Activated T-cell treated with anti-CD3 and anti-CD28 coated beads, Interleukin-2, amount 50 U/mL, for 24 hours (primary cell): ENCODE data around the gene GPATCH1.
"Not testable (repeated sequence)": the region's sequence is repeated elsewhere in the genome, so short reads cannot be mapped to it uniquely, and the experiment has no call there.

Experiments
- DNase-seq: peaks from one replicate; pipeline ENCODE4 v3.0.0-alpha.2; 2020
- H3K27ac Mint-ChIP-seq: 2 replicates; pipeline ENCODE4 v1.8.0; 2020; ENCODE audit warnings: mild to moderate bottlenecking, mixed read lengths
- H3K27me3 Mint-ChIP-seq: 2 replicates; pipeline ENCODE4 v1.8.0; 2020; ENCODE audit warnings: mixed read lengths
- H3K36me3 Mint-ChIP-seq: 2 replicates; pipeline ENCODE4 v1.8.0; 2020; ENCODE audit warnings: low read depth, mixed read lengths
- H3K4me1 Mint-ChIP-seq: 2 replicates; pipeline ENCODE4 v1.8.0; 2020; ENCODE audit warnings: low read depth, mixed read lengths
- H3K4me3 Mint-ChIP-seq: 2 replicates; pipeline ENCODE4 v1.8.0; 2020; ENCODE audit warnings: mild to moderate bottlenecking, moderate library complexity, mixed read lengths
- H3K9me3 Mint-ChIP-seq: 2 replicates; pipeline ENCODE4 v1.8.0; 2020; ENCODE audit warnings: mixed read lengths

GPATCH1 gene

GRCh38 chr19:33080761-33081681, at the start of gene GPATCH1:
GPATCH1 (plus strand) TSS chr19:33081181; CDS start chr19:33081194, 13 bp downstream.
- Mint-ChIP-seq H3K36me3 (peaks cover 16% of the 10 kb centered on the region), H3K9me3 (no peaks in the 10 kb centered on the region), H3K27me3 (no peaks in the 10 kb centered on the region), H3K4me1 (peaks cover 33% of the 10 kb centered on the region), H3K4me3 (peak within 1 kb of the TSS; percentile 93), H3K27ac (peak within 1 kb of the TSS; percentile 96)
- DNase-seq, result peak; percentile 91

- H3K4me3 Mint-ChIP-seq, result no peak overlapping the region
- DNase-seq, result no peak
- no peak overlapping the region for H3K27ac Mint-ChIP-seq
- H3K36me3 Mint-ChIP-seq, result no peaks in the 10 kb centered on the region
- H3K9me3 Mint-ChIP-seq, result peaks cover 4% of the 10 kb centered on the region
- H3K27me3 Mint-ChIP-seq, result no peaks in the 10 kb centered on the region
- H3K4me1 Mint-ChIP-seq, result peaks cover 4% of the 10 kb centered on the region
These were observed 48.7 kb upstream of the GPATCH1 start for GRCh38 chr19:33032218-33032781.

GRCh38 chr19:33035461-33035860, 45.5 kb upstream of the GPATCH1 start:
- Mint-ChIP-seq H3K9me3 (no peaks in the 10 kb centered on the region), H3K4me1 (peaks cover 10% of the 10 kb centered on the region), H3K4me3 (no peak overlapping the region), H3K27ac (no peak overlapping the region), H3K27me3 (no peaks in the 10 kb centered on the region), H3K36me3 (no peaks in the 10 kb centered on the region)
- no peak for DNase-seq

GRCh38 chr19:33036370-33037167, 44.4 kb upstream of the GPATCH1 start:
- H3K4me1 Mint-ChIP-seq, H3K27ac Mint-ChIP-seq, H3K36me3 Mint-ChIP-seq, H3K9me3 Mint-ChIP-seq, H3K27me3 Mint-ChIP-seq, DNase-seq, H3K4me3 Mint-ChIP-seq: not testable (repeated sequence)

GRCh38 chr19:33037168-33038025, 43.6 kb upstream of the GPATCH1 start:
- H3K4me3 Mint-ChIP-seq, result peak overlapping the region; percentile 68
- not testable (repeated sequence) for H3K27me3 Mint-ChIP-seq, H3K9me3 Mint-ChIP-seq, H3K36me3 Mint-ChIP-seq, H3K4me1 Mint-ChIP-seq
- peak; percentile 39 for DNase-seq
- H3K27ac Mint-ChIP-seq, result peak overlapping the region; percentile 74

- no peak overlapping the region for H3K27ac Mint-ChIP-seq
- peaks cover 10% of the 10 kb centered on the region for H3K4me1 Mint-ChIP-seq
- no peaks in the 10 kb centered on the region for H3K27me3 Mint-ChIP-seq
- H3K9me3 Mint-ChIP-seq, result no peaks in the 10 kb centered on the region
- DNase-seq, result no peak
- no peak overlapping the region for H3K4me3 Mint-ChIP-seq
- H3K36me3 Mint-ChIP-seq, result no peaks in the 10 kb centered on the region
These were observed 41.8 kb upstream of the GPATCH1 start for GRCh38 chr19:33039108-33039599.

- Mint-ChIP-seq H3K4me1 (peaks cover 10% of the 10 kb centered on the region), H3K4me3 (no peak overlapping the region), H3K27me3 (no peaks in the 10 kb centered on the region), H3K9me3 (no peaks in the 10 kb centered on the region), H3K36me3 (no peaks in the 10 kb centered on the region), H3K27ac (no peak overlapping the region)
- no peak for DNase-seq
These were observed 41.2 kb upstream of the GPATCH1 start for GRCh38 chr19:33039815-33040214.

GRCh38 chr19:33040994-33041827, 39.8 kb upstream of the GPATCH1 start:
- no peak for DNase-seq
- no peaks in the 10 kb centered on the region for H3K9me3 Mint-ChIP-seq
- H3K27me3 Mint-ChIP-seq, result no peaks in the 10 kb centered on the region
- H3K4me3 Mint-ChIP-seq, result no peak overlapping the region
- H3K4me1 Mint-ChIP-seq, result peaks cover 10% of the 10 kb centered on the region
- H3K36me3 Mint-ChIP-seq, result no peaks in the 10 kb centered on the region
- H3K27ac Mint-ChIP-seq, result no peak overlapping the region

- not testable (repeated sequence) for DNase-seq, H3K27ac Mint-ChIP-seq, H3K27me3 Mint-ChIP-seq, H3K4me3 Mint-ChIP-seq, H3K36me3 Mint-ChIP-seq, H3K9me3 Mint-ChIP-seq, H3K4me1 Mint-ChIP-seq
These were observed 39.2 kb upstream of the GPATCH1 start for GRCh38 chr19:33041828-33042160.

- H3K36me3 Mint-ChIP-seq, result no peaks in the 10 kb centered on the region
- H3K4me3 Mint-ChIP-seq, result no peak overlapping the region
- H3K27me3 Mint-ChIP-seq, result no peaks in the 10 kb centered on the region
- H3K4me1 Mint-ChIP-seq, result no peaks in the 10 kb centered on the region
- H3K9me3 Mint-ChIP-seq, result no peaks in the 10 kb centered on the region
- H3K27ac Mint-ChIP-seq, result no peak overlapping the region
- DNase-seq, result no peak
These were observed 33.6 kb upstream of the GPATCH1 start for GRCh38 chr19:33047422-33047821.

- Mint-ChIP-seq H3K4me3 (no peak overlapping the region), H3K4me1 (no peaks in the 10 kb centered on the region), H3K27me3 (no peaks in the 10 kb centered on the region), H3K36me3 (no peaks in the 10 kb centered on the region), H3K9me3 (no peaks in the 10 kb centered on the region), H3K27ac (no peak overlapping the region)
- DNase-seq, result no peak
These were observed 31.9 kb upstream of the GPATCH1 start for GRCh38 chr19:33048806-33049676.

GRCh38 chr19:33050110-33050509, 30.9 kb upstream of the GPATCH1 start:
- no peak for DNase-seq
- Mint-ChIP-seq H3K9me3 (no peaks in the 10 kb centered on the region), H3K4me3 (no peak overlapping the region), H3K27ac (no peak overlapping the region), H3K36me3 (no peaks in the 10 kb centered on the region), H3K27me3 (no peaks in the 10 kb centered on the region), H3K4me1 (no peaks in the 10 kb centered on the region)
